GM13977 (cell line): Measurements from ENCODE around the gene NEK9.
A peak's percentile ranks its signal among the peaks of the same experiment; 100 is the strongest.

Source experiments
- DNase-seq: peaks from one replicate; pipeline ENCODE4 v3.0.0; 2012; ENCODE audit warnings: low spot score
- CTCF ChIP-seq: IDR thresholded peaks from 2 replicates; pipeline ENCODE4 v1.5.1; 2012; ENCODE audit warnings: mild to moderate bottlenecking, control low read depth; ENCODE audit not compliant: insufficient read depth; ENCODE audit errors: extremely low read depth, missing control alignments
- in situ Hi-C: fragments of 300-500 bp; cut with MboI; formaldehyde crosslinking; loops from one replicate; pipeline ENCODE4 v1.12.0; 2022; ENCODE audit warnings: low sequenced_read_pairs, low pct_unique_long_range_greater_than_20kb, mixed read lengths, inconsistent platforms; ENCODE audit not compliant: unreplicated experiment

The NEK9 gene

GRCh38 chr14:75081660-75082229 lies 45.1 kb downstream of the NEK9 start:
- in situ Hi-C loops: loop anchor here (25.0 kb wide), 1 partner anchor 219 kb away; no protein-coding TSS in a partner anchor
- TF ChIP-seq CTCF: no peak
- DNase-seq: no peak

- in situ Hi-C loops: loop anchor here (25.0 kb wide), 1 partner anchor 217 kb away; no protein-coding TSS in a partner anchor
- TF ChIP-seq CTCF: no peak
- DNase-seq: no peak
These were observed 47.3 kb downstream of the NEK9 start for GRCh38 chr14:75079521-75079920.

- DNase-seq: no peak
- in situ Hi-C loops: loop anchor here (25.0 kb wide), 1 partner anchor 215 kb away; no protein-coding TSS in a partner anchor
- no peak for TF ChIP-seq CTCF
These were observed 49.1 kb downstream of the NEK9 start for GRCh38 chr14:75077794-75078193.

- in situ Hi-C loops: no loop called here
- no peak for TF ChIP-seq CTCF
- DNase-seq: no peak
These were observed 56.5 kb downstream of the NEK9 start for GRCh38 chr14:75070383-75070782.

- in situ Hi-C loops: no loop called here
- TF ChIP-seq CTCF: no peak
- no peak for DNase-seq
These were observed 57.1 kb downstream of the NEK9 start for GRCh38 chr14:75069811-75070145.

- in situ Hi-C loops: no loop called here
- DNase-seq: peak; percentile 80
- TF ChIP-seq CTCF: no peak
These were observed 57.6 kb downstream of the NEK9 start, which contains the start of gene ZC2HC1C for GRCh38 chr14:75069121-75069810. ZC2HC1C (plus strand) TSS chr14:75069641; CDS start chr14:75070574, 933 bp downstream.
